HG03571 (cell line): ENCODE results near the gene FBXO2.
"Not testable (repeated sequence)": the region's sequence is repeated elsewhere in the genome, so short reads cannot be mapped to it uniquely, and the experiment has no call there.

Experiments used
- ATAC-seq: cut with Tn5 transposase; IDR thresholded peaks from one replicate; pipeline ENCODE4 v1.9.1; 2021; ENCODE audit not compliant: unreplicated experiment

The FBXO2 gene

DNA sequence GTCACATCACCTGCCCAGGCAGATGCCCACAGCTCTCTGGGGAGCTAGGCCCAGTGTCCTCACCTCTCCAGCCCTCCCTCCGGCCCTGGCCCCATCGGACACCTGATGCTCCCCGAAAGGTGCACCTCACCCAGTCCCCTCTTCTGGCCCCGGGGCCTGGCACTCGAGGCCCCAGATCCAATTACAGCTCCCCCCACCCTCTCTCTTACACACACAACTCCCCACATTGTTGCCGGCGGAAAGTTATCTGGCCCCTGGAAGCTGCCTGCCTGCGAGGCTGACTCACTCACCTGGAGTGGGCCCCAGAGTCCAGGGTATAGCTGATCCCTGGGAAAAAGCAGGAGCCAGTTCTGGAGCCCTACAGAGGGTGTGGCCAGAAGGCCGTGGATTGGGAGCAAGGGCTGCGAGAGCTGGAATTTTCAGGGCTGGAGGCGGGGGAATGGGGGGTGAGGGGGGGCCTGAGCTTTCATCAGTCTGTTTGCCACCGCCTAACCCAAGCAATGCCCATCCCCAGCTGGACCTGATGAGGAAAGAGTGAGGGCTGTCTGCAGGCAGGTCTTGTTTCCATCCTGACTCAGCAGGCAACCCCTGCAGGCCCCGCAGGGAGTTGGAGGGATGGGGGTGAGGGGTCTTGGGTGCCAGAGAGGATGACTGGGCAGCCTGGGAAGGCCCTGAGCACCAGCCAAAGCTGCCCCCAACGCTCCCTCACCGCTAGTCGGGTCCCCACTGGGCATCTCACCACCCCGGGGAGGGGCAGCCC, 948 bp downstream of the FBXO2 start:
- no peak for ATAC-seq

DNA sequence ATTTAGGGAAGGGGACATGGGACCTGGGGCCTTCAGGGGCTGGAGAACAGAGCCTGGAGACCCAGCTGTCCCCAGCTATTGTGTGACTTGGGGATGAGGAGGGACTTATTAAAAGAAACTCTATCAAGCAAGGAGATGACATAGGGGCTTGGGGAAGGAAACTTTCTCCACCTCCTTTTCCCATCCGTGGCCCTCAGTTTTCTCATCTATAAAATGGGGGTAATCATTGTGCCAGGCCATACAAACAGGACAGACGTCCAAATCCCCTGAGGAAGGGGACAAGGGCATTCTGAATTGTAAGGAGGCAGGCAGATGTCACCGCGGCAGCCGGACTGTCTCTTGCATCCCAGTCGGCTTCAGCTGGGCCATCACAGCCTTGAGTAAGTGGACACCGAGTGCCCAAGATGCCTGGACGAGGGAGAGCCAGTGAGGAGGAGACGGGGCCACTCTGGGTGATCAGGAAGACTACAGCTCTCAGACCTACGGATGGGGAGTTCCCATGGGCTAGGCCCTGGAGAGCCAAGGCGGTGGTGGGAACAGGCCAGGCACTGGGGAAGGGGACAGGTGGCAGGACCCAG, 1.9 kb downstream of the FBXO2 start:
- ATAC-seq = no peak

DNA sequence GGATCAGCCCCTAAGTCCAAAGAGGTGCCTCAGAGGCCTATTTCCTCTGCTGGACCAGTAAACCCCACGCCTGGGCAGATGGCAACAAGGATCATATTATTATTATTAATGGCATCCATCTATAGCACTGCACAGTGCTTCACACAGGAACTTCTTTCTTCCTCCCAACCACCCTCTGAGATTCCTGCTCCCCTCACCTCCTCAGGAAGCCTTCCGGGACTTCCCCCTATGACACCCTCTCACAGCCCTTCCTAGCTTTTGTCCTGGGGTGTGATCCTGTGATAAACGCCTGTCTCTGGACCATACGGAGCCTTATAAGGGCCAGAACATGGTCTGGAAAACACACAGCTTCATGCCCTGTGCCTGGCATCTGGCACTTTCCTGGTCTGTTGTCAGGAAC, 3.2 kb downstream of the FBXO2 start:
- ATAC-seq = no peak

DNA sequence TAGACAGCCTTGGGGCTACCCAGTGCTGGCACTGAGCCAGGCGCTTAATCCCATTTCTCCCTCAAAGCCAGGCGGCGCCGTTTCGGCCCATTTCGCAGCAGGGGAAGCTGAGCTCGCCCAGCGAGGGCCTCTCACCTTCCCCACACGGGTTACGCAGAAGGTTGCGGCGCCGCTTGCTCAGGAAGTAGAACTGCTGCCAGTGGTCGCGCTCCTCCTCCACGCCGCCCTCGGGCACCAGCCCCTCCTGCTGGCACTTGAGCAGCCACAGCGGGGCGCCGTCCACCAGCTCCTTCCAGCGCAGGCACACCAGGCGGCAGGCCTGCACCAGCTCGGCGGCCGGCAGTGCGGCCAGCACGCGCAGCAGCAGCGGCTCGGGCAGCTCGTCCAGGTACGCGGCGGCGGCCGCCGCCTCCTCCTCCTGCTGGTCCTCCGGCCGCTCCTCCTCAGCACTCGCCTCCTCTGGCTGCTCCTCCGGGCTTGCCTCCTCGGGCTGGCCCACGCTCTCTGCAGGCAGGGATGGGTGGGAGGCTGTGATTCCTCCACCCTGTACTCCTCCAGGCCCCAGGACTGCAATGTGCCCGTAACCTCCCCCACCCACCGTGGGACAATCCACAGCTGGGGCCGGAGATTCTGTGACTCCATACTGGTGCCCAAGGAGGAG, 3.8 kb downstream of the FBXO2 start:
- ATAC-seq = no peak

DNA sequence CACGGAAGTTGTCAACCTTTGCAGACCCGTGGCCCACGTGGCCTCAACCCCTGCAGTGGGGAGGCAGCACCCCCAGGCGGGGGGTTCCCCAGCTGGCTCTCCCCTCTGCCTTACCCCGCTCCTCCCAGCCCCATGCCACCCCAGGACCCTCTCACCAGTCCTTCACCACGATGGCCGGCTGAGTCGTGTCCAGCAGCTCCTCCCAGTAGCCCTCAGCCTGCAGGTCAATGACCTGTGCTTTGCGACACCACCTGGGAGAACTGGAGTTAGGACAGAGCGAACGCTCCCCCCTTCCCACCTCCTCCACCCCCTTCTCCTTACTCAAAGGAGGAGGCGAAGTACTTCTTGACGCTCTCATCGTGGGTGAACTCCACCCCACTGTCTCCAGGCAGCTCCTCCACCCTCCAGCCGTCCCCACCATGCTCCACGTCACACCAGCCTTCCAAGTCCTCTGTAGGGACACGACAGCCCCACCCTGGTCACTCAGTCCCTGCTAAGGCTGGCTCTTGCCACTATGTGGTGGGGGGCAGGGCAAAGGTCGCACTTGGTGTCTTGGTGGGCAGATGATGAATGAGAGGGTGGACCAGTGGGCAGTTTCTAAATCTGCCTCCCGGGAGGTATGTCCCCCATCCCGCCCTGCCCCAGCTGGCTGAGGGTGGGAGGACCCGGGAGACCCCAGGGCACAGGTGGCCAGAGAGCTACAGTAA, 4.5 kb downstream of the FBXO2 start:
- ATAC-seq = no peak

DNA sequence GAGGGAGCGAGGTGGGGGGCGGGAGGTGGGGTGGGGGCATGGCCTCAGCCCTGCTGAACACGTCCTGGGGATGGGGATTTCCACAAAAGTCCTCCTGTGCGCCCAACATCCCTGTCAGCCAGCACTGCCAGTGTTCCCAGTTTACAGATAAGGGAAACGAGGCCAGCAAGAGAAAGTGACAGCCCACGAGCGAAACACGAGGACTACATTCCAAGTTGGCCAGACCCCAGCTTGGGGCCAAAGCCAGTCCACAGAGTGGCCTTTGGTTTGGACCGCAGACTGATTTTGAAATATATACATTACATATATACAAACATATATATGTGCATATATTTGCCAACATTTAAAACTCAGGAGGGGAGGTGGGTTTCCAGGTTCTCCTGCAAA, 5.0 kb downstream of the FBXO2 start:
- ATAC-seq = no peak

DNA sequence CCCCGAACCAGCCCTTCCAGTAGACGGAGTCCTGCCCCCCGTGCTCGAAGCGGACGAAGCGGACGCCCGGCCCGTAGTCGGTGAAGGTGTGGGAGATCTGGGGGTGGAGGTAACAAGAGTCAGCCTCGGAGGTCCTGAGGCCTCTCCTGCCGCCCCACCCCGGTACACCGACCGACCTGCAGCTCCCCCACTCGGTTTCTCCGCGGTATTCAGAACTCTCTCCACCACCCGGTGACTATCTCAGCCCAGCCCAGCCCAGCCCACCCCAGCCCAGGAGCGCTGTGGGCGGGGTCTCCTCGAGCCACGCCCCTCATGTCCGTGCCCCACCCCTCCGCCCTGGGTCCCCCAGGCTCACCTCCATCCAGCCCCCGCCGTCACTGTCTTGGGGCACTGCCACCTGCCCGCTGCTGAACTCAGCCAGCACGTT, 5.5 kb downstream of the FBXO2 start:
- no peak for ATAC-seq

DNA sequence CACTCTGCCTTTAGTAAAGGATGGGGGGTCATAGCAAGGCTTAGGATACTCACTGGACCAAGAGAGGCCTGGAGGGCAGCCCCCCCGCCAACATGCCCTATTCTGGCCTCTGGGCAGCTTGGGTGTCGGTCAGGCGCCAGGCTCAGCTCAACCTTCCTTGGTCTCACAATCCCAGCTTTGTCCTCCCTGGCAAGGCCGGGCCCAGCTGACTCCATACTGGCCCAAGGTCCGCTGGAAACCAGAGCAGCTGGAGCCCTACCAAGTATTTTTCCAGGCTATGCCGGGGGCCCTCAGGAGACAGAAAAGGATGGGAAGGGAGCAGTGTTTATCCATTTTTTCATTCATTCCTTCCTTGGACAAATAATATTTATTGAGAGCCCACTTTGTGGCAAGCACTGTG, 6.2 kb downstream of the FBXO2 start:
- no peak for ATAC-seq

DNA sequence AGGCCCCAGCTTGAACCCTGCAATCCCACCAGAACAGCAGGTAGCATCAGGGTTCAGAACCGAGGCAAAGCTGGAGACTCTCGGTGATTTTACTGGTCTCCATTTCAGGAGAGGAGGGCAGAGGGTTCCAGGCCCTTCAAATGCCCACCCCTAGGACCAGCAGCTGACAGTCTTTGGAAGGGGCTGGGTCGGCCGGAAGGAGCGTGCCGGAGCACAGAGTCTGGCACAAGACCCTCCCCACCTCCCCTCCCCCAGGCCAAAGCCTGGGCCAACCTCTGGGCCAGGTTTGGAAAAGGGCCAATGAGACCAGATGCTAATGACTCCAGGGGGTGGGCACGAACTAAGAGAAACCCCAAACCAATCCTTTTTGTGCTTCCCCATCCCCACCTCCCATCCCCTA, 6.9 kb downstream of the FBXO2 start:
- ATAC-seq = no peak

DNA sequence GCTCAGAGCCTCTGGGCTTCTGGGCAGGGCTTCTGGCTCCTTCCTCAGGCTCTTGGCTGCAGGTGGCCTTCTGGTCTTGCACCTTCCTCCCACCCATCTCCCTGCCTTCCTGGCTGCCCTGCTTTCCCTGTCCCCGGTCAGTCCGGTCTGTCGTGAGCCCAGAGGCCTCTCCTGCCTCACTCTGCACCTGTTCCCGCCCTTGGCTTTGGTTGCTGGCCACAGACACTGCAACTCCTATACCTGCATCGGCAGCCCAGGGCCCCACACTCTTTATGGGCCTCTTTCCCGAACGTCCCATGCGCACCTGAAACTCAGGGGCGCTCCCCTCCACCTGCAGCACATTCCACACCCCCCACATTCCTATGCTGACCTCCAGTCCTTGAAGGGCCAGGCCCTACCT, 7.9 kb downstream of the FBXO2 start:
- ATAC-seq = no peak

DNA sequence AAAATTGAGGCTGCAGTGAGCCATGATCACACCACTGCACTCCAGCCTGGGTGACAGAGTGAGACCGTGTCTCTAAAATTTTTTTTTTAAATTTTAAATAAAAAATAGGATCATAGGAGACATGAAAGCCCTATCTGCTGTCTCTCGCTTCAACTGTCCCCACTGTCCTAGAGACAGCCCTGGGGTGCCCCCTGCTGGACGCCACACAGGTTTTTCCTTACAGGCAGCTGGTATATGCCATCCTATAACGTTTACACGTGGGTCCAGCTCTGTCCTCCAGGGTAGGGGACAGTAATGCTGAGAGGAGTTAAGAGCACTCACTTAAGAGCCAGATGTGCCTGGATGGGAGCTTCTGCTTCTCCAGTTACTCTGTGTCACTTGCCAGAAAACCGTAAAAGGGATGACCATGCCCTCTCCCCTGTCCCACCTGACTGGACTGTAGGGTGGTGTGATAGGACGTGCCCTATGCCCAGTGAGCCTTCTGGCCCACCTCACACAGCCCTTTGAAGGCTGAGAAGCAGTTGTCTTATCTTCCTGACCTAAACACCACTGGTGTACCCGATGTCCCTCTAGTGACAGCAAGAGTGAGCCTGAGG, 8.5 kb downstream of the FBXO2 start:
- no peak for ATAC-seq

DNA sequence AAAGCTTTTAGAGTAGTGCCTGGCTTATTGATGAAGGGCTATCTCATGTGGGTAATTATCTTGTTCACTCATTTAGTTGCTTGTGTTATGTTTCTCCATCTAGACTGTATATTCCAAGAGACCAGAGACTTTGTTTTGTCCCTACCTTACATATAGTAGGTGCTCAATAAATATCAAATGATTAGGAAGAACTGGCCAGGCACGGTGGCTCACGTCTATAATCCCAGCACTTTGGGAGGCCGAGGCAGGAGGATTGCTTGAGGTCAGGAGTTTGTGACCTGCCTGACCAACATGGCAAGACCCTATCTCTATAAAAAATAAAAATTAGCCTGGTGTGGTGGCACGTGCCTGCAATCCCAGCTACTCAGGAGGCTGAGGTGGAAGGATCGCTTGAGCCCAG, 9.0 kb downstream of the FBXO2 start:
- ATAC-seq = no peak

DNA sequence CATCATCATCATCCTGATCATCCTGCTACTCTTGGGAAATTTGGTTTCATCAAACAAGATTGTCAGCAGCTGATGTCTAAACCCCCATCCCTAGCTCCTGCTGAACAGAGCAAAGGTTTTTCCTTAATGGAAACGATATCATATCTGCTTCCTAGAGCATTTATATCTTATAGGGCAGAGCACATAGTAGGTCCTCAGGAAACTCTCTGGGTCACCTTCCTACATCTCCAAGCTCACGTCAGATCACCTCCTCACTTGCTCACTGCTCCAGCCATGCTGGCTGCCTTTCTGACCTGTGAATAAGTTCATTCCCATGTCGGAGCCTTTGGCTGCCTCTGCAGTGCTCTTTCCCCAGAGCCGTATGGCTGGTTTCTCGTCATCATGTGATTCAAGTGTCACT, 10.4 kb downstream of the FBXO2 start:
- ATAC-seq = no peak

DNA sequence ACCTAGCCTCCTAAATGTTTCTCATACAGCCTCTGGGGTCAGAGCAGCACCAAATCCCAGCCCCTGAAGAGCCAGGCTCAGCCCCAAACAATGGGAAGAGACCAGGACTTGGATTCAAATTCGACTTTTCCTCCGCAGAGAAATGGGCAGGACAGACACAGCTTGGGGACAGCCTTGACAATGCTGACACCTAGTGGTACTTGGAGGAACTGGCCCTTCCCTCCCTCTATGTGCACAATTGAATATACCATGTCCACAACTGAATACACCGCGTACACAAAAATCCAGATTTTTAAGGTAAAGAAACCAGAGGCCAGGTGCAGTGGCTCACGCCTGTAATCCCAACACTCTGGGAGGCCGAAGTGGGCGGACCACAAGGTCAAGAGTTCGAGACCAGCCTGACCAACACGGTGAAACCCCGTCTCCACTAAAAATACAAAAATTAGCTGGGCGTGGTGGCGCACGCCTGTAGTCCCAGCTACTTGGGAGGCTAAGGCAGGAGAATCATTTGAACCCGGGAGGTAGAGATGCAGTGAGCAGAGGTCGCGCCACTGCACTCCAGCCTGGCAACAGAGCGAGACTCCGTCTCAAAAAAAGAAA, 11.7 kb downstream of the FBXO2 start:
- ATAC-seq = not testable (repeated sequence)

DNA sequence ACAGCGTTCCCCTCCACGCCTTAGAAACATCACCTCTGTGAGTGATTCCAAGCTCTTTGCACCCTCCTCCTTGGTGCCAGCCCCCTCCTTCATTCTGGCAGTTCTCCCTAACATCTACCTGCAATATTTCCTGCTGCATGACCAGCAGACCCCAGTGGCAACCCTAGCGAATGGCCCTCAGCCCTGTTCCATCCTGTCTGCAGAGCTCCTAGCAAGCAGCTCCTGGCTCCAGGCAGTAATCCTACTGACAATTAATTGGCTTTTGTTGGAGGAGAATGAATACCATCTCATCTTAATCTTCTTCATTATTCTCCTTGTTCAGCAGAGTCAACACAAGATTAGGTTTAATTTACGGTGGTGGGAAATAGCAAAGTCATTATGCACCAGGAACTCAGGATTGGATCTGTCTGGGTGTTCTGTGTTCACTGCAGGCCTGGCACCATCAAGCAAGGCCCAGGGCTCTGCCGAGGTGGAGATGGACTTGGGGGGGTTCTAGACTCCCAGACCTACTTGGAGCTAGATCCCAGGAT, 12.4 kb downstream of the FBXO2 start:
- ATAC-seq = no peak

DNA sequence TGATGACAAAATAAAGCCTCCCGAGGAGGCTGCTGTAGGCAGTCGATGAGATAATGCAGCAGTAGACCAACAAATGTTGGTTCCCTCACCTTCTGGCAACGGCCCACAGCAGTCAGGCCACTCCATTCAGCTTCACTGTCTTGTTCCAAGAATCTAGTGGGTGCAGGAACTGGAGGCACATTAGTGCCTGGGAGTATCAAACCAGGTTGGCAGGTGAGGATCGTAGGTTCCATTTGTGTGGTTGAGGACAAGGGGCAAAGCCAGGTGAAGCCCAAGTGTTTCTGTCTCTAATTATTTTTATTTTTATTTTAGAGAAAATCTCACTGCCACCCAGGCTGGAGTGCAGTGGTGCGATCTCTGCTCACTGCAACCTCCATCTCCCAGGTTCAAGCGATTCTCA, 13.3 kb downstream of the FBXO2 start:
- ATAC-seq = no peak

DNA sequence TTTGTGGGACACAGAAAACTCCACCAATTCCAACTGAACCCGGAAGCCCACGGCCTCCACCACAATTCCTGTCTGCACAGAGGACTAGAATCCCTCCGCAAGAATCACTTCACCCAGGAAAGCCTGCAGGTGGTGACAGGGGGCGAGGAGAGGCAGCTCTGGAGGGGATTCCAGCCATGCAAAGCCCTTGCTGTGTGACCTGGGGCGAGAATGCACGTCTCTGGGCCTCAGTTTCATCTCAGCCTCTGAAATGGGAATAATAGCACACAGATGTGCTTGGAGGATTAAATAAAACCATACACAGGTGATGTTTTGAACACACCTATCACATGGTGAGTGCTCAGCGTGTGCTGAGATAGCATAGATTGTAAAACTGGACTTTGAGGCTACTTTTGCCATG, 14.1 kb downstream of the FBXO2 start:
- ATAC-seq = no peak

DNA sequence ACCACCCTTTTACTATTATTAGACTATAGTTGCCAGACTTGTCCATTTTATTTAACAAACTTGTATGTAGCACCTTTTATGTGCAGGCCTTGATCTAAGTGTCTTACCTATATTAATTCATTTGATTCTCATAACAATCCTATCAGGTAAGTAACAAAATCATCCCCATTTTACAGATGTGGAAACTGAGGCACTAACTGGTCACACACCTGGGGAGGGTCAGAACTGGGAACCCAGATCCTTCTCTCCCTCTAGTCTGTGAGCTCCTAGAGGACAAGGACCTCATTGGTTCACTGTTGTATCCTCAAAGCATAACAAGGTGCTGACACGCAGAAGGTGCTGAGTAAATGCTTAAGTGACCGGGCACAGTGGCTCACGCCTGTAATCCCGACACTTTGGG, 14.9 kb downstream of the FBXO2 start:
- ATAC-seq = no peak

DNA sequence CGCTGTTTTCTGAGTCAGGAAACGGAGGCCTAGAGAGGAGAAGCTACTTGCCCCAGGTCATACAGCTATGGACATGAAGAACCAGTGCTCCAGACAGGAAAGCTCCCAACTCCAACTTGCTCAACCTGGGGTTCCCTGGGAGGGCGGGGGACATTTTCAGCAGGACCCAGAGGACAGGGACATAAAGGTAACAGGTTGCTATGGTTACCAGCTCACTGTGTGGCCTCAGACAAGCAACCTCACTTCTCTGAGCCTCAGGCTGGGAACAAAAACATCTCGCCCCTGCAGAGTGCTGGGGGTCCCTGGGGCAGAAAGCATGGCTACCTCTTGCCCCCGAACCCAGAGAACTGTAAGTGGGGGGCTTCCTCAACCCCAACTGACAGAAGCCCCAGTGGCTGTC, 16.1 kb downstream of the FBXO2 start:
- ATAC-seq = no peak

DNA sequence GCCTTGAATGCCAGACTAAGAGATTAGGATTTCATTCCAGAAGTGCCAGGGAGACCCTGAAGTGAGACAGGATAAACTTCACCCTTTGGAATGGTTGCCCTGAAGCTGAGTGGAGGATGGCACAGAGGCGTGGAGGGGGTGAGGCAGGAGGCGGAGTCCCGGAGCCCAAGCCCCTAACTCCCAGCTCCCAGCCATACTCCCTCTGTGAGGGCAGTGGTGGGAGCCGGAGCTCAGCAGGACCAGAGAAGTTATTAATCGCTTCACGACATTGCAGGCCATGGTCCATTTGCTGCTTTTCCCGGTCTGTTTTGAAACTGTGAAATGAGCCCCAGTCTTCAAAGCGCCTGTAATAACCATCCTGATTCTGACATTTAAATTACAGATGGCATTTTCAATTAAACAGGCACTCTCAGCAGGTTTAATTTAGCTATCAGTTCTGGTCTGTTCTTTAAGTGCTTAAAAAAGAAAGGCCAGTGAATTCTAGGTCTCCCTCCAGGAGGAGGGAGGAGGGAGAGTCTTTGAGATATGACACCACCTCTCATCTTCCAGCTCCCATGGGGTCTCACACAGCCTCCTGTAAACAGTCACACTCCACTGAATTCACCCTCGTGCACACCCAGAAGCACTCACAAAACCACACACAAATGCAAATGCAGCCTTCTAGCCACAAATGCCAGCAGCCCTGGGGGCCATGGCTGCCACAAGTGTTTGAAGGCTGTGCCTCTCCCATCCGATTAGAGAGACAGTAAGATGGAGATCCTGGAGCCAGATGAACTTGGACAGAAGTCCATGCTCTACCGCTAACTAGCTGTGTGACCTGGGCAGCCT, 19.6 kb downstream of the FBXO2 start:
- no peak for ATAC-seq
